Embryonic facial prominence (tissue), 1 donor: Measurements from ENCODE around the gene MDGA2.
"Not testable (repeated sequence)": the region's sequence is repeated elsewhere in the genome, so short reads cannot be mapped to it uniquely, and the experiment has no call there.

Experiments
- DNase-seq: peaks from one replicate; pipeline ENCODE4 v3.0.0-alpha.2; 2016; ENCODE audit errors: extremely low spot score

Gene MDGA2

DNA sequence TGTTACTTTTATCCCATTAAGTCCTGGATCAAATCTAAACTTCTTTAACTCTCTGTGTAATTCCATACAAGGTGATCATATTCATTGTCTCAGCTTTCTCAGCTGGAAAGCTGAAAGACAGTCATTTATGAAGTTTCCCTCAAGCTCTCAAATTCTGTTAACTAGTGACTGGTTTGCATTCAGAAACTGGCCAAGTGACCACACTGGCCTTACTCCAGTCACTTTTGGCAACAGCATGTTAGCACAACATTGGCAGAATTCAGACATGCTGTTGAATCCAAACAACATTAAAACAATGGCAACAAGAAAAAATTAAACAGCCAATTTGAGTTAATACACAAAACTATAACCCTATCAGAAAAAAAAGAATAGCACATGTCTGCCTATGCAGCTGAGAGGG lies 343.3 kb downstream of the MDGA2 start:
- no peak for DNase-seq

- no peak for DNase-seq
Observed at GRCh38 chr14:47328376-47328775, 347.0 kb downstream of the MDGA2 start.

DNA sequence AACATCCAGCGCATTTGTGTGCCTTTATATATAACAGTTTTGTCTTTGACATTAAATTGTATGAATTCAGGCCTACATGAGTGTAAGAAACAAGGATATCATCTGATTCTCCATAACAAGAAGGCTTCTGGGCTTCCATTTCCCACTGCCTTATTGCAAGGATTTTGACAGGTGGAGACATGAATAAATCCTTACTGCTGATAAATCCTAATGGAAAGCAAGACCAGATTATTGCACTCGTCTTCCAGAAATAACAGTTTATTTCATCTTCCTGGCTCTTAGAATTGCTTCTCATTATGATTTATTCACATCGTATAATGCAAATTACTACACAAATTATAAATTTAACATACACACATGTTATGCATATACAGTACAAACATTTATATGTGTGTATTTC lies 348.1 kb downstream of the MDGA2 start:
- no peak for DNase-seq

DNA sequence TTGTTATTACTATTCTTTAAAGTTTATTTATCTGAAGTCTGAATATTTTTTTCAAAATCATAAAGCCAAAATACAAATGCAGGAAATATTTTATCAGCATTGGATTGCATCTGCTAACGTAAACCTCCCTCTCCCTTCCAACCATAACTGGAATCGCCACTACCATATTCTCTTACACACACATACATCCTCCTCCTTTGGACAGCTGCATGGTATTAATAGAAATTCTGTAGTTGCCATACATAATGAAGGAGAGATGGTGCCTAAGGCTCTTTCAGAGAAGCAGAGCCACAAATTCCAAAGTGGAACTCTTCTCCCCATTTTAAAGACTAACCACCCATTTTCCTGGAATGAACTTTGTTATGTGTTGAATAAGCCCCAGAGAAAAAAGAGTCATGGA lies 352.7 kb downstream of the MDGA2 start:
- no peak for DNase-seq

DNA sequence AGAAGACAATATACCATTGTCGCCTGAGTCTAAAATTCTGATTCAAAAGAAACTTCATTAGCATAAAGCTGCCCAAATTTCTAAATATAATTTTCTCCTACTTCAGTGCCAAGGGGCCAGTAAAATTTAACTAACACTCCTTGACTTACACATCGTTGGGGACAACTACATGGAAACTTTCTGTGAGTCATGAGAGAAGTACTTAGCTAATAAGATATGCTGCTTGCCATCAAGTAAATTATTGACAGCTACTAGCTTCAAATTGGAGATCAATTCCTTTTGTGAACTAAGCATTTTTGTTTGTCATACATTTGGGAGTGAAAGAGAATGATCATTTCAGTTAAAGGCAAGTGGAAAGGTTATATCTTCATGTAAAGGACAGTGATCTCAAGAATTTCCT lies 373.3 kb downstream of the MDGA2 start:
- DNase-seq = no peak

DNA sequence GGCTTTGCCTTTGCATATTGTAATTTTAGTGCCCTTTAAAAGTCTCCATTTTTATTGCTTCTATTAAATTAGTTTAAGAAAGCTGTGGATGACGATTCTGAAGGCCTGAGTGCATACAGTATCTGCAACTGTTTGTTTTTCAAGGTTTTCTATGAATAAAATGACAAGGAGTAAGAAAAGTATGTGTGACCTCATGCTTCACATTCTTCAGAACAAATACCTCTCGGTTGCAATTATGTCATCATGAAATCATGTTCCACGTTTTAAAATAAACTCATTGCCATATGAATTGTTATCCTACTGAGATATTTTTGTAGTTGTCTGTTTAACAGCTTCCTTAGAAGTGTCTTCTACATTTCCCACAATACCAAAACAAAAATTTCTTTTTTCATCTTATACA lies 374.6 kb downstream of the MDGA2 start:
- DNase-seq = no peak

DNA sequence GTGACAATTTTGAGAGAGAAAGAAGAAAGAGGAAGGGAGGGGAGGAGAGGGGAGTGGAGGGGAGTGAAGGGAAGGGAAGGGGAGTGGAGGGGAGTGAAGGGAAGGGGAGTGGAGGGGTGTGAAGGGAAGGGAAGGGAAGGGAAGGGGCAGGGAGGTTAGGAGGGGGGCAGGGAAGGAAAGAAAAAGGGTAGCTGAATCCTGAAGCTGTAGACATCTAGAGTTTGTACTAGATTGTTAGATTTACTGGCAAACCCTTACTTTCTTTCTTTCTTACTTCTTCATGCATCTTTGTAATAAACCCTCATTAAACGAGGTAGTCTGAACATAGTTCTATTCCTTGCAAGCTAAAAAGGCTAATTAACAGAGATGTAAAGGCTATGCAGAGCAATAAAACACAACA lies 378.0 kb downstream of the MDGA2 start:
- DNase-seq = no peak

- no peak for DNase-seq
Observed at GRCh38 chr14:47284283-47284682, 391.1 kb downstream of the MDGA2 start.

- DNase-seq = not testable (repeated sequence)
Observed at GRCh38 chr14:47281761-47282160, 393.6 kb downstream of the MDGA2 start.

GRCh38 chr14:47278233-47278842 lies 397.1 kb downstream of the MDGA2 start:
- no peak for DNase-seq

DNA sequence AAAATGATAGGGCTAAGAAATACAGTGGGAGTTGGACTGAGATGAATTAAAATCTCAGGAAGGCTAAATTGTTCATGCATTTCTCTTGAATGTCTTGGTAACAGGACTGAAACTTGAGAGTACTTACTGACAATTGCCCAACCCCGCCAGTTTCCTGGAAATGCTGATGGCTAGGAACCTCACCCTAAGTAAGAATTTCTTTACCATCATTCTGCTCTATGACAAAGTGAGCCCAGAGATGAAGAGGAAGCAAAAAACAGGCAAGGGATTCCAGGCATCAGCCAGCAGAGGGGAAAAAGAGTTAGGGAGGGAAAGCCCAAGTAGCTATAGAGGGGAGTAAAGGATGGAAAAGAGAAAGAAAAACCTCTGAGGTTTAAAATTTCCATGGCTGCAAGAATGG lies 397.7 kb downstream of the MDGA2 start:
- DNase-seq = no peak

- no peak for DNase-seq
Observed at GRCh38 chr14:47276931-47277330, 398.5 kb downstream of the MDGA2 start.

GRCh38 chr14:47273939-47274338 lies 401.5 kb downstream of the MDGA2 start:
- no peak for DNase-seq

DNA sequence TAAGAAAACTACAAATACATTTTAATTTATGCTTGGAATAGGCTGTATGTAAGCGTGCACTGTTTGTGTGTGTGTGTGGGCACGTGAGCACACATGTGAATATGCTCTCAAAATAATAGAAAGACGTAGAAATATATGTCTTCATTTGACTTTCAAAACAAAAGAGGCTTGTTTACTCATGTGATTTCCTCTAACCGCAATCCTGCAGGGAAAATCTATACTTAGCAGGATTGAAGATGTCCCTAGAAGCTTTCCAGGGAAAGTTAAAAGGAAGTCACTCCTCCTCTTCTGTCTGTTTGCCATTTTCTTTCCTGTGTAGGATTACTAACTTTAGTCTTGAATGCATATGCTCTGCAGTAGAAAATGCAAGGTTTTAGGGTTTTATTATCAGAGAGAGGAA lies 404.7 kb downstream of the MDGA2 start:
- no peak for DNase-seq

- DNase-seq = no peak
Observed at GRCh38 chr14:47269756-47270492, 405.5 kb downstream of the MDGA2 start.

- DNase-seq = no peak
Observed at GRCh38 chr14:47264842-47265241, 410.6 kb downstream of the MDGA2 start.

GRCh38 chr14:47262801-47263200 lies 412.6 kb downstream of the MDGA2 start:
- no peak for DNase-seq

DNA sequence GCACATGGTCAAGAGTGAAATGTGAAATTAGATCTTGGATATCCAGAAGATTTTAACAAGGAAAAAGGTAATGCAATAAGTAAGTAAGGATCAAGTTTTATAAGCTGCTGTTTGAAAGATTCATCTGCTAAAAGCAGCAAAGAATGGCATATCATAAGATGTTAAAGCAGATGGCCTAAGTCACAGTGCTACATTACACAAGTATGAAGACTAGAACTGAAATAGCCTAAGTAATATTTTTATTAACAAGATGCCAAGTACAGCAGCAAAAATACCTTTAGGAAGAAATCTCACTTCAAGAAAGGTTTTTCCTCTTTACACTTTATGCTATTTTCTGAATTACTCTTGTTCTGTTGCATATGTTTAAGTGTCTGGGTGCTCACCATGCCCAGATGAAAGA lies 414.1 kb downstream of the MDGA2 start:
- no peak for DNase-seq

GRCh38 chr14:47259796-47260195 lies 415.6 kb downstream of the MDGA2 start:
- DNase-seq = no peak

GRCh38 chr14:47257013-47257412 lies 418.4 kb downstream of the MDGA2 start:
- DNase-seq = no peak

GRCh38 chr14:47252802-47253201 lies 422.6 kb downstream of the MDGA2 start:
- DNase-seq = no peak

DNA sequence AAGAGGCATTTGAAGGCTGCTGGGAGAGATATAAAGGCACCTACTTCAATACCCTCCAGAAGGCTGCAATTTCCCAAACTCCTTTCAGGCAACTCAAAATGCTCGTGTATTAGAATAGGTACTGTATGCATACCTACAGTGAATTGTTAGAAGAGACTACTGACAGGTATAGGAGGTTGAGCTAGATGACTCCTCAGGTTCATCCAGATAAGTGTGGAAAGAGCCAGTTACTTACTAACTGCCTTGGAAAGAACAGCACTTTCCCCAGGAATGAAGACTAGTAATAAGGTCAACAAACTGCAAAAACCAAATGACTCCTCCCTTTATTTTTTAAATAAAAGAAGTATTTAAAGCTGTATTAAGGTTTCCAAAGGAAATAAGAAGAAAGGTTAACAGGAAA lies 429.0 kb downstream of the MDGA2 start:
- no peak for DNase-seq

DNA sequence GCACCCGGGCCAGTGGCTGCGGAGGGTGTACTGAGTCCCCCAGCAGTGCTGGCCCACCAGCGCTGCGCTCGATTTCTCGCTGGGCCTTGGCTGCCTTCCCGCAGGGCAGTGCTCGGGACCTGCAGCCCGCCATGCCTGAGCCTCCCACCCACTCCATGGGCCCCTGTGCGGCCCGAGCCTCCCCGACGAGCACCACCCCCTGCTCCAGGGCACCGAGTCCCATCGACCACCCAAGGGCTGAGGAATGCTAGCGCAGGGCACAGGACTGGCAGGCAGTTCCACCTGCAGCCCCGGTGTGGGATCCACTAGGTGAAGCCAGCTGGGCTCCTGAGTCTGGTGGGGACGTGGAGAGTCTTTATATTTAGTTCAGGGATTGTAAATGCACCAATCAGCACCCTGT lies 432.8 kb downstream of the MDGA2 start:
- not testable (repeated sequence) for DNase-seq
